COLO668 (cell line): ENCODE measurements around the gene ENDOD1.

Source experiments
- DNase-seq: peaks from one replicate; lab custom pipeline; 2025; ENCODE audit not compliant: unreplicated experiment; lab: John Stamatoyannopoulos, UW

The ENDOD1 gene

GRCh38 chr11:95076416-95076815, 13.2 kb upstream of the ENDOD1 start:
- DNase-seq = no peak

DNA sequence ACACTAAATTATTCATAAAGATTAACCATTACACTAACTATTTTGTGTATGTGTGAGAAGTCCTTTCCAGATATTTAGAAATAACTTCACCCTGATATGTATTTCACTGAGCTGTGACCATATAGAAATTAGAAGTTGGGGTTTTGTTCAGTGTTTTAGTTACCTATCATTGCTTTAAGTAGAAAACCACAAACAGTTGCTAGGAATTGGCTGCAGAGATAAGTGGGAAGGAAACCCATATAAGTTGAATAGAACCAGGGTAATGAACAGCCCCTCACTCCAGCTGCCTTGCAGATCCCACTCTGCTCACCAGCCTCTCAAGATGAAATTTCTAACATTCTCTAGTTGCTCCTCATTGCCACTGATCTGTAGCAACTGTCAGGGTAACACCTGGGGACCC, 12.7 kb upstream of the ENDOD1 start:
- DNase-seq = no peak

- DNase-seq = no peak
These were observed 11.1 kb upstream of the ENDOD1 start for GRCh38 chr11:95078526-95078925.

GRCh38 chr11:95081010-95081409, 8.6 kb upstream of the ENDOD1 start:
- DNase-seq = no peak

DNA sequence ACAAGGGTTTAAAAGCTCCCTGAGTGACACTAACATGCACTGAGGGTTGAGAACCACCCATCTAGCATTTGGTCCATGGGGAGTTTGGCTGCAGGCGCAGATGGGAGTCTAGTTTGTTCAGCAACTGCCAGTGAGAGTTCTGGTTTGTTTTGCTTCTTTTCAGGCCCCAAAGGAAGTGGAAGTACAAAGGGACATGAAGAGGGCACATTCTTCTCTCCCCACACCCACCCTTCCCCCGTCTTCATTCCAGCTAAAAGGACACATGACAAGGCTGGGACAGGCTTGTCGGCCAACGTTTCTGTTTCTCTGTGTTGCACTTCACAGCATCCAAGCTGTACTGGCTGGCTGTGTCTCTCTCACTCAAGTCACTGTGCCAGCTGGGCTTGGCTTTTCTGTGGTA, 8.2 kb upstream of the ENDOD1 start:
- DNase-seq = no peak

GRCh38 chr11:95082576-95083001, 7.1 kb upstream of the ENDOD1 start:
- DNase-seq = no peak

DNA sequence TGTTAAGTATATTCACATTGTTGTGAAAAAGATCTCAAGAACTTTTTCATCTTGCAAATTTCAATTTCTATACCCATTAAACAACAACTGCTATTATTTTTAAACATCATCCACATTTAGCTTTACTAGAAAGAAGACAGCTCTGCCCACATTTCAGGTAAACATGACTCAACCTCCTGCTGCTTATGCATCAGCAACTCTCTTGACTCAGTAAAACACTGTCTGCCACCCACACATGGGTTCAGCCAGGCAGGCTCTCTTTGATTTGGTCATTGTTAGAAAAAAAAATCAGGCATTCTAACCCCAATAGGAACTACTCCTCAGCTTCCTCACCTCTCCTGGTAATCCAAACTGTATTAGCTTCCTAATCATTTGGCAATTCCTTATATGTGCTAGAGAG, 5.1 kb upstream of the ENDOD1 start:
- DNase-seq = no peak

DNA sequence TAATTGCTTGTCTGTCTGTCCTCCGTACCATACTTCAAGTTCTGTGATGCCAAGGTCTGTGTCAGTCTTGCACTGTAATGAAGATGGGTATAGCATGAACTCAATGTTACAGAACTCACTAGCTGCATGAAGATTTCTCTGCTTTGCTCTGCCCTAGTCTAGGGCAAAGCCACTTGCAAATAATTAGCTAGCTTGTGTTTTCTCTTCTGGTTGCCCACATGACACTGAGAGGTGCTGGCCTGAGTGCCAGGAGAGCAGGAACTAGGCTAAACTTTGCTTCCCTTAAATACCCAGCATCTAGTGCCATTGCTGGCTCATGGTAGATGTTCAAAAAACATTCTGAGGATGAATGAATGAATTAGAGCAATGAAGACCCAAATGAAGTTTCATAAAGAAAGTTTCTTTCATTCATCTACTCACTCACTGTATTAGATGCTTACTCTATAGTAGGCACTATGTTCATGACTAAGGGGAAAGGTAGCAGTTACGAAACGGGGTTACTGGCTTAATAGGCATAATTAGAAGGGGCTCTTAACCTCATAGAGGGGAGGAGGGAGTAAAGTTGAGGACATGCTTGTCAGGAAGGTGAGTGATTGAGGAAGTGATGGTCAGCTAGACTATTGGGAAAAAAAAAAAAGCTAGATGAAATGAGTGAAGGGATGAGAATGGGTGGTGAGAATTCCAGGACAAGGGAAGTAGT, 4.4 kb upstream of the ENDOD1 start:
- no peak for DNase-seq

- DNase-seq = no peak
These were observed 3.5 kb upstream of the ENDOD1 start for GRCh38 chr11:95086151-95086550.

DNA sequence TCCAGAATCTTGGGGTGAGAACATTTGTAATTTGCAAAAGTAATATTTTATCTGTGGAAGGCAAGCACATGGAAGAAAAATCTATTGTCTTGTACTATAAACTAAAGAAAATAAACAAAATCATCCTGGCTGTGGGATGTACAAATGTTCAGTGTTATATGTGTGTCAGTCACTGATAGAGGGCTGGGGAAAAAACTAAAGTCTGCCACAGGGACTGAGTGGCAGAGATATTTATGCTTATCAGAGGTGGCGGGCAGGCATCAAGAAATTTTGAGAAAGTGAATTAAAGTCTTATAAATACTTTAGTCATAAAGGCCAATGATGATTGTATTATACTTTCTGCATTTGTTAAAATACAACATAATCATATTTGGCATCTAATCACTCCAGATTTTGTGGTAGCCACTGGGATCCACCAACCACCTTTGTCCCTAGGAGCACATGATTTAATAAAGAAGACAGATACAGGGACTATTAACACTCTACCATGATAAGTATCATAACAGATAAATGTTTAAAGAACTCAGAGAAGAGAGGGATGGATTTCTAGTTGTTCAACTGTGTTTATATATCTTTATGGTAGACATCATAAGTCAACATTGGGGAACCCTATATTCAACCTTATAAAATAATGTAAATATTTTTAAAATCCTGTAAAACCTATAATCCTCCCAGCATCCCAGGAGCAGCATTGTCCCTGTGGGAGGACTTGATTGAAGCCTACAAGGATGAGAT, 2.6 kb upstream of the ENDOD1 start:
- DNase-seq = no peak

GRCh38 chr11:95088946-95089619, 563 bp upstream of the ENDOD1 start:
- no peak for DNase-seq

GRCh38 chr11:95091663-95092180, 2.1 kb downstream of the ENDOD1 start:
- DNase-seq = no peak

- no peak for DNase-seq
These were observed 3.1 kb downstream of the ENDOD1 start for GRCh38 chr11:95092549-95093324.

GRCh38 chr11:95093548-95093947, 3.9 kb downstream of the ENDOD1 start:
- DNase-seq = no peak

GRCh38 chr11:95095858-95096587, 6.4 kb downstream of the ENDOD1 start:
- DNase-seq = no peak

GRCh38 chr11:95097209-95097608, 7.6 kb downstream of the ENDOD1 start:
- DNase-seq = no peak

- DNase-seq = no peak
These were observed 9.2 kb downstream of the ENDOD1 start for GRCh38 chr11:95098826-95099225.

DNA sequence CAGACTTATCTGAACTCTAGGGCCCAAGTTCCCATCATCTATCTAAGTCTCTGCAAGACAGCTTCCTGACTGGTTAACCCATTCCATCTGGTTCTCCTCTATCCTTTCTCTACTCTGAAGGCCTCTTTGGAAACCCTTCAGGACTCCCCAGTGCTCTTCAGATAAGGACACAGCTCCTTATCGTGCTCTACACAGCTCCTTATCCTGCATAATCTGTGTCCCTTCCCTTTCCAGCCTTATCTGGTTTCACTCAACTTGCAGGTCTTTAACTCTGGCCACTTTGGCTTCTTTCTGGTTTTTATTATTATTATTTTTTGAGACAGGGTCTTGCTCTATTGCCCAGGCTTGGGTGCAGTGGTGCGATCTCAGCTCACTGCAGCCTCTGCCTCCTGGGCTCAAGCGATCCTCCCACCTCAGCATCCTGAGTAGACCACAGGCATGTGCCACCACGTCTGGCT, 10.6 kb downstream of the ENDOD1 start:
- no peak for DNase-seq

DNA sequence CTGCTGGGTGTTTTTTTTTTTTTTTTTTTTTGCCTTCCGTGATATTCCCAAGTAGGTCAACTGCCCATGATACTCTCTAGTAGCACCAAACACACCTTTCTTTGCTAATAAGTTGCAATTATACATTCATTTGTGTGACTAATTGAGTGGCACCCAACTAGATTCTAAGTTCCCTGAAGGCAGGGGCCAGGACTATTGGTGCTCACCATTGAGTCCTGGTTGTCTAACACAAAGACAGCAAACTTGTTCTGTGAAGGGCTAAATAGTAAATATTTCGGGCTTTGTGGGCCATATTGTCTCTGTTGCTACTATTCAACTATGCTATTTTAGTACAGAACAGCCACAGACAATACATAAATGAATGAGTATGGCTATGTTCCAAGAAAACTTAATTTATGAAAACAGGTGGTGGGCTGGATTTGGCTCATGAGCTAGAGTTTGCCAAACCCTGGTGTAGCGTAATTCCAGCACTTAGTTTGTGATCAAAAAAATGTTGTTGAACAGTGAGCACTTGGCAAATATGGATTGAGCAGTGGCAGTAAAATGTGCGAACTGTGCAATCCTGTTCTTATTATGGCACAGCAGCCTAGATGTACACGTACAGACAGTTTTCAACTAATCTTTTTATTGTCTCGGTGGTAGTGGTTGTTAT, 11.3 kb downstream of the ENDOD1 start:
- DNase-seq = no peak

DNA sequence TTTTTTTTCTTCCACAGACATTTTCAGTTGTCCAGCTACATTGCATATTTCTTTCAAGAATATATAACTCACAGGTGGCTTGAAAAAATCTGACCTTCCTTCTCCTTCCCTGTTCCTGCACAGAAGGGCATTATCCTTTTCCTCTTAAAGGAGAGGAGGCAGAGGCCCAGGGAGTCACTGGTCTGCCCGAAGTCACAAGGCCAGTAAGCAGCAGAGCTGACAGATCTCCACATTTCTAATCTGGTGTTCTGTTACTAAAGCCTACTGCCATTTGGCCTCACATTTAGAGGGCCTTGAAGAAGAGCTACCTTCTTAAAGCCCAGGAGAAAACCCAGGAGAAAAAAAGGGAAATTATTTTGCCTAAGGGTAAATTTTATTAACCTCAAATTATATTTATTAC, 12.3 kb downstream of the ENDOD1 start:
- no peak for DNase-seq
